HG03558 (cell line): ENCODE data around the gene GALM.
A peak's percentile ranks its signal among the peaks of the same experiment; 100 is the strongest.
"Not testable (repeated sequence)": the region's sequence is repeated elsewhere in the genome, so short reads cannot be mapped to it uniquely, and the experiment has no call there.

ENCODE experiments used
- ATAC-seq: cut with Tn5 transposase; IDR thresholded peaks from one replicate; pipeline ENCODE4 v1.9.1; 2021; ENCODE audit warnings: moderate number of reproducible peaks; ENCODE audit not compliant: unreplicated experiment; ENCODE audit errors: extremely low read depth

Gene GALM

GRCh38 chr2:38734299-38735058 lies 68.6 kb downstream of the GALM start:
- ATAC-seq, result no peak

- no peak for ATAC-seq
These were observed 70.0 kb downstream of the GALM start for GRCh38 chr2:38735999-38736320.

- not testable (repeated sequence) for ATAC-seq
These were observed 71.2 kb downstream of the GALM start for GRCh38 chr2:38737000-38737698.

GRCh38 chr2:38737925-38738324 lies 72.0 kb downstream of the GALM start:
- ATAC-seq, result no peak

- no peak for ATAC-seq
These were observed 73.6 kb downstream of the GALM start for GRCh38 chr2:38739524-38739923.

GRCh38 chr2:38740851-38741731 lies 75.2 kb downstream of the GALM start:
- ATAC-seq, result no peak

GRCh38 chr2:38742797-38743559 lies 77.1 kb downstream of the GALM start:
- ATAC-seq, result no peak

GRCh38 chr2:38743672-38744398 lies 77.9 kb downstream of the GALM start:
- ATAC-seq, result no peak

GRCh38 chr2:38744399-38744780 lies 78.5 kb downstream of the GALM start:
- ATAC-seq, result no peak

- no peak for ATAC-seq
These were observed 79.4 kb downstream of the GALM start for GRCh38 chr2:38745267-38745666.

GRCh38 chr2:38747007-38747424 lies 81.1 kb downstream of the GALM start:
- no peak for ATAC-seq

- ATAC-seq, result no peak
These were observed 81.9 kb downstream of the GALM start for GRCh38 chr2:38747819-38748218.

- no peak for ATAC-seq
These were observed 82.5 kb downstream of the GALM start for GRCh38 chr2:38748391-38748790.

GRCh38 chr2:38748943-38749804 lies 83.3 kb downstream of the GALM start:
- ATAC-seq, result no peak

GRCh38 chr2:38750011-38750890 lies 84.3 kb downstream of the GALM start:
- ATAC-seq, result peak; percentile 6

- peak; percentile 56 for ATAC-seq
These were observed 85.1 kb downstream of the GALM start, which contains the start of gene SRSF7 for GRCh38 chr2:38750891-38751595. TSS of gene SRSF7 (minus strand) at chr2:38751361. CDS start at chr2:38751256, 105 bp downstream.
